Measurements from ENCODE around the gene TRIM26. TPM values are rescaled to one million over a fixed set of nuclear protein-coding genes. Genes with fewer than 3 reads are reported as not detected.

Gene TRIM26
- total and polyA plus RNA-seq, 2 of the 13 experiments (the other 11 are each of a cell fraction or from before 2014, with no cell fraction given): 27.1 to 38.7 TPM

DNA sequence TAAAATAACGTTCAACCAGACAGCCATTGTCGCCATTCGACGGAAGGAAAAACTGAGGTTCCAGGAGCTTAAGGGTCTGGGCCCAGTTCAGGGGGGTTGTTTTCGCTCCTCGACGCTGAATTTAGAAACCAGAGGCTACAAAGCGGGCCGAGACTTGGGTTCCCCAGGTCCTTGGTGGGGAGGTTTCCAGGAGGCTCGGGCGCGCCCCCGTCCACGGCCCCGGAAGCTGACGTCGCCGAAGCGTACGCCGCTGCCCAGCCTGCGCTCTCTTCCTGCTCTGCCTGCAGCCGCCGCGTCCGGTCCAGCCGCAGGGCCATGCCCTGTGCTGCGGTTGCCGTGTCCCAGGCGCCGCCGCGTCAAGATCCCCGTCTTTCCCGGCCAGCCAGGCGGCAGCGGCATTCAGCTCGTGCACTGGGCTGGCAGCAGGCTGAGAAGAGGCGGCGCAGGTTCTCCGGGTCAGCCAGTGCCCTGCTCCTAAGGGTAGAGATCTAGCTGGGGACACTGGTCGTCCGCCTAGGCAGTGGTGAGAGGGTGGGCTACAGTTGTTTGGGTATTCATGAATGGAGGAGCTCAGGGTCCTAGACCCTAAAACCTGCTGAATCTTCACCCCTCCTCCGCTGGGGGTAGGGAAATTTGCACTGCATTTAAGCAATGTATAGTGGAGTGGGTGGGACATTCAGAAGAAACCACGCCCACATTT lies 901 bp upstream of the TRIM26 start (continued):
- TF ChIP-seq, protein P1, sequence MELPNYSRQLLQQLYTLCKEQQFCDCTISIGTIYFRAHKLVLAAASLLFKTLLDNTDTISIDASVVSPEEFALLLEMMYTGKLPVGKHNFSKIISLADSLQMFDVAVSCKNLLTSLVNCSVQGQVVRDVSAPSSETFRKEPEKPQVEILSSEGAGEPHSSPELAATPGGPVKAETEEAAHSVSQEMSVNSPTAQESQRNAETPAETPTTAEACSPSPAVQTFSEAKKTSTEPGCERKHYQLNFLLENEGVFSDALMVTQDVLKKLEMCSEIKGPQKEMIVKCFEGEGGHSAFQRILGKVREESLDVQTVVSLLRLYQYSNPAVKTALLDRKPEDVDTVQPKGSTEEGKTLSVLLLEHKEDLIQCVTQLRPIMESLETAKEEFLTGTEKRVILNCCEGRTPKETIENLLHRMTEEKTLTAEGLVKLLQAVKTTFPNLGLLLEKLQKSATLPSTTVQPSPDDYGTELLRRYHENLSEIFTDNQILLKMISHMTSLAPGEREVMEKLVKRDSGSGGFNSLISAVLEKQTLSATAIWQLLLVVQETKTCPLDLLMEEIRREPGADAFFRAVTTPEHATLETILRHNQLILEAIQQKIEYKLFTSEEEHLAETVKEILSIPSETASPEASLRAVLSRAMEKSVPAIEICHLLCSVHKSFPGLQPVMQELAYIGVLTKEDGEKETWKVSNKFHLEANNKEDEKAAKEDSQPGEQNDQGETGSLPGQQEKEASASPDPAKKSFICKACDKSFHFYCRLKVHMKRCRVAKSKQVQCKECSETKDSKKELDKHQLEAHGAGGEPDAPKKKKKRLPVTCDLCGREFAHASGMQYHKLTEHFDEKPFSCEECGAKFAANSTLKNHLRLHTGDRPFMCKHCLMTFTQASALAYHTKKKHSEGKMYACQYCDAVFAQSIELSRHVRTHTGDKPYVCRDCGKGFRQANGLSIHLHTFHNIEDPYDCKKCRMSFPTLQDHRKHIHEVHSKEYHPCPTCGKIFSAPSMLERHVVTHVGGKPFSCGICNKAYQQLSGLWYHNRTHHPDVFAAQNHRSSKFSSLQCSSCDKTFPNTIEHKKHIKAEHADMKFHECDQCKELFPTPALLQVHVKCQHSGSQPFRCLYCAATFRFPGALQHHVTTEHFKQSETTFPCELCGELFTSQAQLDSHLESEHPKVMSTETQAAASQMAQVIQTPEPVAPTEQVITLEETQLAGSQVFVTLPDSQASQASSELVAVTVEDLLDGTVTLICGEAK (IDR thresholded peaks at IDR 0.05): no peak
- TF ChIP-seq, protein P1 (CRISPR knock-in tag; IDR thresholded peaks at IDR 0.05): peak; percentile 63; the same call in 1 of the 2 replicates
- no peak; the same call in 1 of the 2 replicates for TF ChIP-seq ZSCAN12 (CRISPR knock-in tag; IDR thresholded peaks at IDR 0.05)
- TF ChIP-seq, protein P2, sequence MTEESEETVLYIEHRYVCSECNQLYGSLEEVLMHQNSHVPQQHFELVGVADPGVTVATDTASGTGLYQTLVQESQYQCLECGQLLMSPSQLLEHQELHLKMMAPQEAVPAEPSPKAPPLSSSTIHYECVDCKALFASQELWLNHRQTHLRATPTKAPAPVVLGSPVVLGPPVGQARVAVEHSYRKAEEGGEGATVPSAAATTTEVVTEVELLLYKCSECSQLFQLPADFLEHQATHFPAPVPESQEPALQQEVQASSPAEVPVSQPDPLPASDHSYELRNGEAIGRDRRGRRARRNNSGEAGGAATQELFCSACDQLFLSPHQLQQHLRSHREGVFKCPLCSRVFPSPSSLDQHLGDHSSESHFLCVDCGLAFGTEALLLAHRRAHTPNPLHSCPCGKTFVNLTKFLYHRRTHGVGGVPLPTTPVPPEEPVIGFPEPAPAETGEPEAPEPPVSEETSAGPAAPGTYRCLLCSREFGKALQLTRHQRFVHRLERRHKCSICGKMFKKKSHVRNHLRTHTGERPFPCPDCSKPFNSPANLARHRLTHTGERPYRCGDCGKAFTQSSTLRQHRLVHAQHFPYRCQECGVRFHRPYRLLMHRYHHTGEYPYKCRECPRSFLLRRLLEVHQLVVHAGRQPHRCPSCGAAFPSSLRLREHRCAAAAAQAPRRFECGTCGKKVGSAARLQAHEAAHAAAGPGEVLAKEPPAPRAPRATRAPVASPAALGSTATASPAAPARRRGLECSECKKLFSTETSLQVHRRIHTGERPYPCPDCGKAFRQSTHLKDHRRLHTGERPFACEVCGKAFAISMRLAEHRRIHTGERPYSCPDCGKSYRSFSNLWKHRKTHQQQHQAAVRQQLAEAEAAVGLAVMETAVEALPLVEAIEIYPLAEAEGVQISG (CRISPR knock-in tag; IDR thresholded peaks at IDR 0.05): peak; percentile 81
- TF ChIP-seq ZNF484 (CRISPR knock-in tag; IDR thresholded peaks at IDR 0.05; ENCODE audit: borderline replicate concordance, low read depth): 0 out of 2 replicates have a peak, but pooled peaks have one; percentile 72
- TF ChIP-seq HNRNPH1 (optimal IDR thresholded peaks at IDR 0.05; ENCODE audit: low read depth, low read length): no peak
- TF ChIP-seq, protein P3, sequence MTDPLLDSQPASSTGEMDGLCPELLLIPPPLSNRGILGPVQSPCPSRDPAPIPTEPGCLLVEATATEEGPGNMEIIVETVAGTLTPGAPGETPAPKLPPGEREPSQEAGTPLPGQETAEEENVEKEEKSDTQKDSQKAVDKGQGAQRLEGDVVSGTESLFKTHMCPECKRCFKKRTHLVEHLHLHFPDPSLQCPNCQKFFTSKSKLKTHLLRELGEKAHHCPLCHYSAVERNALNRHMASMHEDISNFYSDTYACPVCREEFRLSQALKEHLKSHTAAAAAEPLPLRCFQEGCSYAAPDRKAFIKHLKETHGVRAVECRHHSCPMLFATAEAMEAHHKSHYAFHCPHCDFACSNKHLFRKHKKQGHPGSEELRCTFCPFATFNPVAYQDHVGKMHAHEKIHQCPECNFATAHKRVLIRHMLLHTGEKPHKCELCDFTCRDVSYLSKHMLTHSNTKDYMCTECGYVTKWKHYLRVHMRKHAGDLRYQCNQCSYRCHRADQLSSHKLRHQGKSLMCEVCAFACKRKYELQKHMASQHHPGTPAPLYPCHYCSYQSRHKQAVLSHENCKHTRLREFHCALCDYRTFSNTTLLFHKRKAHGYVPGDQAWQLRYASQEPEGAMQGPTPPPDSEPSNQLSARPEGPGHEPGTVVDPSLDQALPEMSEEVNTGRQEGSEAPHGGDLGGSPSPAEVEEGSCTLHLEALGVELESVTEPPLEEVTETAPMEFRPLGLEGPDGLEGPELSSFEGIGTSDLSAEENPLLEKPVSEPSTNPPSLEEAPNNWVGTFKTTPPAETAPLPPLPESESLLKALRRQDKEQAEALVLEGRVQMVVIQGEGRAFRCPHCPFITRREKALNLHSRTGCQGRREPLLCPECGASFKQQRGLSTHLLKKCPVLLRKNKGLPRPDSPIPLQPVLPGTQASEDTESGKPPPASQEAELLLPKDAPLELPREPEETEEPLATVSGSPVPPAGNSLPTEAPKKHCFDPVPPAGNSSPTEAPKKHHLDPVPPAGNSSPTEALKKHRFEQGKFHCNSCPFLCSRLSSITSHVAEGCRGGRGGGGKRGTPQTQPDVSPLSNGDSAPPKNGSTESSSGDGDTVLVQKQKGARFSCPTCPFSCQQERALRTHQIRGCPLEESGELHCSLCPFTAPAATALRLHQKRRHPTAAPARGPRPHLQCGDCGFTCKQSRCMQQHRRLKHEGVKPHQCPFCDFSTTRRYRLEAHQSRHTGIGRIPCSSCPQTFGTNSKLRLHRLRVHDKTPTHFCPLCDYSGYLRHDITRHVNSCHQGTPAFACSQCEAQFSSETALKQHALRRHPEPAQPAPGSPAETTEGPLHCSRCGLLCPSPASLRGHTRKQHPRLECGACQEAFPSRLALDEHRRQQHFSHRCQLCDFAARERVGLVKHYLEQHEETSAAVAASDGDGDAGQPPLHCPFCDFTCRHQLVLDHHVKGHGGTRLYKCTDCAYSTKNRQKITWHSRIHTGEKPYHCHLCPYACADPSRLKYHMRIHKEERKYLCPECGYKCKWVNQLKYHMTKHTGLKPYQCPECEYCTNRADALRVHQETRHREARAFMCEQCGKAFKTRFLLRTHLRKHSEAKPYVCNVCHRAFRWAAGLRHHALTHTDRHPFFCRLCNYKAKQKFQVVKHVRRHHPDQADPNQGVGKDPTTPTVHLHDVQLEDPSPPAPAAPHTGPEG (CRISPR knock-in tag; IDR thresholded peaks at IDR 0.05): peak; percentile 87; the same call in 1 of the 2 replicates
